NB4 (cell line): ENCODE results near the gene SGTA.

ENCODE experiments used
- MYC ChIP-seq: IDR thresholded peaks from 2 replicates; pipeline ENCODE4 v1.6.1; 2011; ENCODE audit warnings: low read depth, low read length
- POLR2A ChIP-seq: IDR thresholded peaks from 2 replicates; pipeline ENCODE4 v1.6.1; 2011; ENCODE audit warnings: mild to moderate bottlenecking; ENCODE audit not compliant: insufficient read length; ENCODE audit errors: extremely low read depth
- TF ChIP-seq, protein P1 (sequence below): IDR thresholded peaks from one replicate; pipeline ENCODE4 v1.5.1; 2012; ENCODE audit warnings: low read depth, low read length
- TF ChIP-seq, protein P2 (sequence below): IDR thresholded peaks from 2 replicates; pipeline ENCODE4 v1.6.1; 2011; ENCODE audit warnings: low read depth, low read length

DNA sequence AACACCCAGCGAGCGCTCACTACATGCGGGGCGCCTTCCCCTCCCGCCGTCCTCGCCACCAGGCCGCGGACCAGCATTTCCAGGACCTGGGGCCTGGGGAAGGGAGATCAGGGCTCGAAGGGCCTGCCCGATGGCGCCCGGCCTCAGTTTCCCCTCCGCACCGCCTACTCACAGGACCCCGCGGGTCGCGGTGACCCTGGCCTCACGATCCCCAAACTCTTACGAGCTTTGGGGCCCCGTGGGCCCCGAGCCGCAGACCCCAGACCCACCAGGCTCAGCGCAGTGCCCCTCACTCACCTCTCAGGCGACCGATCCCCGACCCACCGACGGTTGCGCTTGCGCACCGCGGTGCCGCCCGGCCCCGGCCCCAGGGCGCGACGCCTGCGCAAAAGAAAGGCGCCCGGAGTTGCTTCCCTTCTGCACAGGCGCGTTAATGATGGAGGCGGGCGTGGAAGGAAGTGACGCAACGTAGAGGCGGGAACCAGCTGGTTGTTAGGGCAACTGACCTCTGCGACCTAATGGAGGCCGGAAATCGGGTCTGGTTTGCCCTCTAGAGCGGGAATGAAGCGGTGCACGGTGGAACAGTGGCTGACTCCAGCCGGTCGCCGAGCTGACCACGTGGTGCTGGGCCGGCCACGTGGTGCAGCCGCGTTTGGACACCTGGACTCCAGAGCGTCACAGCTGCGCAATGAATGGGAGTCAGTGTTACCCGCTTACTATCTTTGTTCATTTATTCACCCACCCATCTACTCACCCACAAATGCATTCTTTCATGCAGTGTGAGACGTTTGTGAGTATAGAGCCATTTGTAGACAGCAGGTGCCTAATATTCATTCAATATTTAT lies at the start of gene SGTA:
- TF ChIP-seq, protein P1, sequence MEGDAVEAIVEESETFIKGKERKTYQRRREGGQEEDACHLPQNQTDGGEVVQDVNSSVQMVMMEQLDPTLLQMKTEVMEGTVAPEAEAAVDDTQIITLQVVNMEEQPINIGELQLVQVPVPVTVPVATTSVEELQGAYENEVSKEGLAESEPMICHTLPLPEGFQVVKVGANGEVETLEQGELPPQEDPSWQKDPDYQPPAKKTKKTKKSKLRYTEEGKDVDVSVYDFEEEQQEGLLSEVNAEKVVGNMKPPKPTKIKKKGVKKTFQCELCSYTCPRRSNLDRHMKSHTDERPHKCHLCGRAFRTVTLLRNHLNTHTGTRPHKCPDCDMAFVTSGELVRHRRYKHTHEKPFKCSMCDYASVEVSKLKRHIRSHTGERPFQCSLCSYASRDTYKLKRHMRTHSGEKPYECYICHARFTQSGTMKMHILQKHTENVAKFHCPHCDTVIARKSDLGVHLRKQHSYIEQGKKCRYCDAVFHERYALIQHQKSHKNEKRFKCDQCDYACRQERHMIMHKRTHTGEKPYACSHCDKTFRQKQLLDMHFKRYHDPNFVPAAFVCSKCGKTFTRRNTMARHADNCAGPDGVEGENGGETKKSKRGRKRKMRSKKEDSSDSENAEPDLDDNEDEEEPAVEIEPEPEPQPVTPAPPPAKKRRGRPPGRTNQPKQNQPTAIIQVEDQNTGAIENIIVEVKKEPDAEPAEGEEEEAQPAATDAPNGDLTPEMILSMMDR: peak; percentile 7
- TF ChIP-seq POLR2A (peak; percentile 73), MYC (peak; percentile 100)
- TF ChIP-seq, protein P2, sequence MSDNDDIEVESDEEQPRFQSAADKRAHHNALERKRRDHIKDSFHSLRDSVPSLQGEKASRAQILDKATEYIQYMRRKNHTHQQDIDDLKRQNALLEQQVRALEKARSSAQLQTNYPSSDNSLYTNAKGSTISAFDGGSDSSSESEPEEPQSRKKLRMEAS: peak; percentile 100
